Neutrophil (primary cell): ENCODE measurements around the gene CCDC197.

Experiments
- H3K27ac ChIP-seq: fragments of 200-600 bp; sonication (generic); 2 replicates; pipeline ENCODE4 v1.5.1; 2016; ENCODE audit warnings: mild to moderate bottlenecking, moderate library complexity
- H3K27me3 ChIP-seq: fragments of 200-600 bp; sonication (generic); 2 replicates; pipeline ENCODE4 v1.6.0; 2016; ENCODE audit warnings: mild to moderate bottlenecking
- H3K36me3 ChIP-seq: fragments of 200-600 bp; sonication (generic); 2 replicates; pipeline ENCODE4 v1.5.1; 2017
- H3K4me1 ChIP-seq, 2 experiments: fragments of 200-600 bp in 1 of 2; sonication (generic) in 1 of 2; 1 replicate in 1 of 2; 2 replicates in 1 of 2; pipeline versions ENCODE4 v1.5.1 to v1.6.1; 2013 to 2016; ENCODE audit warnings: low read depth in 1 of 2, low read length in 1 of 2, mild to moderate bottlenecking in 1 of 2, moderate library complexity in 1 of 2; ENCODE audit not compliant: control insufficient read depth in 1 of 2, insufficient read depth in 1 of 2
- H3K4me3 ChIP-seq, 2 experiments: fragments of 200-600 bp in 1 of 2; sonication (generic) in 1 of 2; 1 replicate in 1 of 2; 2 replicates in 1 of 2; pipeline ENCODE4 v1.5.1; 2013 to 2016; ENCODE audit warnings: low read depth in 1 of 2, low read length in 1 of 2, mild to moderate bottlenecking in 1 of 2, moderate library complexity in 1 of 2
- H3K9me3 ChIP-seq: fragments of 200-600 bp; sonication (generic); 2 replicates; pipeline ENCODE4 v1.5.1; 2016
- CTCF ChIP-seq: fragments of 200-600 bp; sonication (generic); IDR thresholded peaks from 2 replicates; pipeline ENCODE4 v1.5.1; 2016; ENCODE audit warnings: antibody characterized with exemption

CCDC197 gene

GRCh38 chr14:93973607-93974006 lies 23.5 kb upstream of the CCDC197 start:
- Histone ChIP-seq H3K4me1 (peaks cover 0 to 18% of the 10 kb centered on the region in 2 experiments), H3K27ac (no peak overlapping the region), H3K9me3 (no peaks in the 10 kb centered on the region), H3K4me3 (no peak overlapping the region), H3K27me3 (peaks cover 71% of the 10 kb centered on the region), H3K36me3 (no peaks in the 10 kb centered on the region)
- TF ChIP-seq CTCF: no peak

GRCh38 chr14:93974299-93974698 lies 22.8 kb upstream of the CCDC197 start:
- TF ChIP-seq CTCF: no peak
- Histone ChIP-seq H3K27ac (no peak overlapping the region), H3K4me1 (peaks cover 0 to 18% of the 10 kb centered on the region in 2 experiments), H3K27me3 (peaks cover 64% of the 10 kb centered on the region), H3K36me3 (no peaks in the 10 kb centered on the region), H3K9me3 (no peaks in the 10 kb centered on the region), H3K4me3 (no peak overlapping the region)

- TF ChIP-seq CTCF: no peak
Measured at GRCh38 chr14:93974833-93975232, 22.3 kb upstream of the CCDC197 start.

GRCh38 chr14:93975791-93976476 lies 21.2 kb upstream of the CCDC197 start:
- no peak for TF ChIP-seq CTCF
- H3K27ac ChIP-seq: no peak overlapping the region
- H3K4me1 ChIP-seq: peaks cover 0 to 10% of the 10 kb centered on the region in 2 experiments
- H3K27me3 ChIP-seq: peaks cover 48% of the 10 kb centered on the region
- no peaks in the 10 kb centered on the region for H3K36me3 ChIP-seq
- H3K4me3 ChIP-seq: no peak overlapping the region
- H3K9me3 ChIP-seq: no peaks in the 10 kb centered on the region

More at GRCh38 chr14:93974833-93975232, 22.3 kb upstream of the CCDC197 start:
- H3K27ac ChIP-seq: no peak overlapping the region
- H3K9me3 ChIP-seq: no peaks in the 10 kb centered on the region
- H3K27me3 ChIP-seq: peaks cover 59% of the 10 kb centered on the region
- no peaks in the 10 kb centered on the region for H3K36me3 ChIP-seq
- no peak overlapping the region for H3K4me3 ChIP-seq
- H3K4me1 ChIP-seq: peaks cover 0 to 18% of the 10 kb centered on the region in 2 experiments

GRCh38 chr14:93976477-93977057 lies 20.5 kb upstream of the CCDC197 start, which contains the start of gene ASB2:
Gene ASB2, minus strand, starts transcription at chr14:93976570. Its CDS starts 12,031 bp downstream, at chr14:93964539.
- Histone ChIP-seq H3K4me3 (no peak within 1 kb of the TSS), H3K9me3 (no peaks in the 10 kb centered on the region), H3K27me3 (peaks cover 41% of the 10 kb centered on the region), H3K27ac (no peak within 1 kb of the TSS), H3K4me1 (peaks cover 0 to 4% of the 10 kb centered on the region in 2 experiments), H3K36me3 (no peaks in the 10 kb centered on the region)
- TF ChIP-seq CTCF: no peak
